ENCODE data around the gene TM4SF20. TPM values are rescaled to one million over a fixed set of nuclear protein-coding genes. Genes with fewer than 3 reads are reported as not detected.

TM4SF20 gene
- total RNA-seq, 3 donors from 2014 or later (not counting 1 experiment from before 2014, with no cell fraction given) = not detected

- no peak for ATAC-seq
- intact Hi-C loops (cut with micrococcal nuclease) = loop anchor here (10.0 kb wide), 1 partner anchor 396 kb away; no protein-coding TSS in a partner anchor
- Histone ChIP-seq H3K36me3 (ENCODE audit: control insufficient read depth, insufficient read depth, low read length) (no peaks in the 10 kb centered on the region), H3K4me1 (ENCODE audit: control insufficient read depth, insufficient read depth, low read length) (no peaks in the 10 kb centered on the region), H3K9me3 (ENCODE audit: control insufficient read depth, insufficient read depth, low read length) (no peaks in the 10 kb centered on the region), H3K27ac (ENCODE audit: low read length) (no peak overlapping the region), H3K4me3 (ENCODE audit: low read length) (no peak overlapping the region), H3K27me3 (ENCODE audit: control insufficient read depth, insufficient read depth, low read length) (no peaks in the 10 kb centered on the region)
- no peak for DNase-seq
- TF ChIP-seq CTCF (IDR thresholded peaks at IDR 0.05) = no peak
- no peak overlapping the region for H3K27ac Mint-ChIP-seq
- H3K9me3 Mint-ChIP-seq = no peaks in the 10 kb centered on the region
- WGBS (ENCODE audit: insufficient coverage) = 92% methylated on average over 5 of the region's 5 CpGs
- H3K4me3 Mint-ChIP-seq = no peak overlapping the region
- peaks cover 7% of the 10 kb centered on the region in 2 donors for H3K27me3 Mint-ChIP-seq (ENCODE audit: low read depth in 2 of 2)
- peaks cover 0 to 7% of the 10 kb centered on the region in 2 donors for H3K4me1 Mint-ChIP-seq
- no peaks in the 10 kb centered on the region for H3K36me3 Mint-ChIP-seq
Measured at GRCh38 chr2:227368574-227368973, 10.5 kb downstream of the TM4SF20 start.

- H3K36me3 ChIP-seq (ENCODE audit: control insufficient read depth, insufficient read depth, low read length) = no peaks in the 10 kb centered on the region
- H3K4me1 ChIP-seq (ENCODE audit: control insufficient read depth, insufficient read depth, low read length) = no peaks in the 10 kb centered on the region
- Mint-ChIP-seq H3K27me3 (ENCODE audit: low read depth in 2 of 2) (peaks cover 3 to 7% of the 10 kb centered on the region in 2 donors), H3K4me1 (no peaks in the 10 kb centered on the region), H3K36me3 (no peaks in the 10 kb centered on the region), H3K9me3 (no peaks in the 10 kb centered on the region), H3K4me3 (no peak overlapping the region), H3K27ac (no peak overlapping the region)
- no peak overlapping the region for H3K27ac ChIP-seq (ENCODE audit: low read length)
- TF ChIP-seq CTCF (IDR thresholded peaks at IDR 0.05) = no peak
- no peak overlapping the region for H3K4me3 ChIP-seq (ENCODE audit: low read length)
- ATAC-seq = no peak
- H3K9me3 ChIP-seq (ENCODE audit: control insufficient read depth, insufficient read depth, low read length) = no peaks in the 10 kb centered on the region
- no peak for DNase-seq
- no peaks in the 10 kb centered on the region for H3K27me3 ChIP-seq (ENCODE audit: control insufficient read depth, insufficient read depth, low read length)
- WGBS (ENCODE audit: insufficient coverage) = 92% methylated on average over 3 of the region's 3 CpGs
- intact Hi-C loops (cut with micrococcal nuclease) = loop anchor here (10.0 kb wide), 1 partner anchor 397 kb away; no protein-coding TSS in a partner anchor
Measured at GRCh38 chr2:227367427-227367795, 11.7 kb downstream of the TM4SF20 start.

GRCh38 chr2:227366769-227367426, 12.2 kb downstream of the TM4SF20 start:
- no peak for ATAC-seq
- no peak overlapping the region for H3K4me3 Mint-ChIP-seq

More at GRCh38 chr2:227366769-227367426, 12.2 kb downstream of the TM4SF20 start:
- no peaks in the 10 kb centered on the region for H3K9me3 ChIP-seq (ENCODE audit: control insufficient read depth, insufficient read depth, low read length)
- no peaks in the 10 kb centered on the region for H3K36me3 ChIP-seq (ENCODE audit: control insufficient read depth, insufficient read depth, low read length)
- no peaks in the 10 kb centered on the region for H3K4me1 ChIP-seq (ENCODE audit: control insufficient read depth, insufficient read depth, low read length)
- H3K27ac ChIP-seq (ENCODE audit: low read length) = no peak overlapping the region
- no peaks in the 10 kb centered on the region for H3K4me1 Mint-ChIP-seq
- no peak overlapping the region for H3K4me3 ChIP-seq (ENCODE audit: low read length)
- H3K27me3 Mint-ChIP-seq (ENCODE audit: low read depth in 2 of 2) = peaks cover under 1 to 5% of the 10 kb centered on the region in 2 donors
- H3K27me3 ChIP-seq (ENCODE audit: control insufficient read depth, insufficient read depth, low read length) = no peaks in the 10 kb centered on the region
- H3K9me3 Mint-ChIP-seq = no peaks in the 10 kb centered on the region
- WGBS (ENCODE audit: insufficient coverage) = 88% methylated on average over 9 of the region's 11 CpGs
- DNase-seq = no peak
- no peak overlapping the region for H3K27ac Mint-ChIP-seq
- intact Hi-C loops (cut with micrococcal nuclease) = loop anchor here (10.0 kb wide), 1 partner anchor 398 kb away; no protein-coding TSS in a partner anchor
- no peaks in the 10 kb centered on the region for H3K36me3 Mint-ChIP-seq
- TF ChIP-seq CTCF (IDR thresholded peaks at IDR 0.05) = no peak

All from natural killer cell (primary cell).